GM12872 (cell line): ENCODE measurements around the gene PDE7B.

ENCODE experiments used
- TF ChIP-seq, protein P1 (sequence below): IDR thresholded peaks from 3 replicates; pipeline ENCODE4 v1.5.1; 2011; ENCODE audit warnings: low read depth, mild to moderate bottlenecking, low read length, moderate library complexity; ENCODE audit not compliant: insufficient read depth

Gene PDE7B

DNA sequence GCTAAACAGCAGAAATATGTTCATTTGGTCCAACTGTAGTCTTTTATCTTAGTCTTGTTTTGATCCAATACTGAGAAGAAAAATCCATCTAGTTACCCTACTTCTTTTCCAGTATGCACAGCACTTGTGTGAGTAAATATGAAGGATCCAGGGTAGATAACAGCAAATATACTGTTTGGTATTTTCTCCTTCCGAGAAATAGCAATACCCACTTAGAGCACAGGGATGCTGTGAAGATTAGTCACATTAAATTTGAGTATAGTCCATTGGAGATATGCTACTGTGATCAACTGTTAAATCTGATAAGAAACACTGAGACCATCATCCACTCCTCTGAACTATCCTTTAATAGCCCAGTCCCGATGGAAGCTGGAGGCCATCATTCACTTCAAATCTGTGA, 145.2 kb downstream of the PDE7B start:
- TF ChIP-seq, protein P1, sequence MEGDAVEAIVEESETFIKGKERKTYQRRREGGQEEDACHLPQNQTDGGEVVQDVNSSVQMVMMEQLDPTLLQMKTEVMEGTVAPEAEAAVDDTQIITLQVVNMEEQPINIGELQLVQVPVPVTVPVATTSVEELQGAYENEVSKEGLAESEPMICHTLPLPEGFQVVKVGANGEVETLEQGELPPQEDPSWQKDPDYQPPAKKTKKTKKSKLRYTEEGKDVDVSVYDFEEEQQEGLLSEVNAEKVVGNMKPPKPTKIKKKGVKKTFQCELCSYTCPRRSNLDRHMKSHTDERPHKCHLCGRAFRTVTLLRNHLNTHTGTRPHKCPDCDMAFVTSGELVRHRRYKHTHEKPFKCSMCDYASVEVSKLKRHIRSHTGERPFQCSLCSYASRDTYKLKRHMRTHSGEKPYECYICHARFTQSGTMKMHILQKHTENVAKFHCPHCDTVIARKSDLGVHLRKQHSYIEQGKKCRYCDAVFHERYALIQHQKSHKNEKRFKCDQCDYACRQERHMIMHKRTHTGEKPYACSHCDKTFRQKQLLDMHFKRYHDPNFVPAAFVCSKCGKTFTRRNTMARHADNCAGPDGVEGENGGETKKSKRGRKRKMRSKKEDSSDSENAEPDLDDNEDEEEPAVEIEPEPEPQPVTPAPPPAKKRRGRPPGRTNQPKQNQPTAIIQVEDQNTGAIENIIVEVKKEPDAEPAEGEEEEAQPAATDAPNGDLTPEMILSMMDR: no peak

DNA sequence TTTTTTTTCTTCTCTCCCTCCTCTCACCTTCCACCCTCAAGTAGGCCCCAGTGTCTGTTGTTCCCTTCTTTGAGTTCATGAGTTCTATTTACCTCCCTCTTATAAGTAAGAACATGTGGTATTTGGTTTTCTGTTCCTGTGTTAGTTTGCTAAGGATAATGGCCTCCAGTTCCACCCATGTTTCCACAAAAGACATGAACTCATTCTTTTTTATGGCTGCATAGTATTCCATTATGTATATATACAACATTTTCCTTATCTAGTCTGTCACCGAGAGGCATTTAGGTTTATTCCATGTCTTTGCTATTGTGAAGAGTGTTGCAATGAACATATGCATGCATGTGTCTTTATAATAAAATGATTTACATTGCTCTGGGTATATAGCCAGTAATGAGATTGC, 147.9 kb downstream of the PDE7B start:
- TF ChIP-seq, protein P1: no peak

DNA sequence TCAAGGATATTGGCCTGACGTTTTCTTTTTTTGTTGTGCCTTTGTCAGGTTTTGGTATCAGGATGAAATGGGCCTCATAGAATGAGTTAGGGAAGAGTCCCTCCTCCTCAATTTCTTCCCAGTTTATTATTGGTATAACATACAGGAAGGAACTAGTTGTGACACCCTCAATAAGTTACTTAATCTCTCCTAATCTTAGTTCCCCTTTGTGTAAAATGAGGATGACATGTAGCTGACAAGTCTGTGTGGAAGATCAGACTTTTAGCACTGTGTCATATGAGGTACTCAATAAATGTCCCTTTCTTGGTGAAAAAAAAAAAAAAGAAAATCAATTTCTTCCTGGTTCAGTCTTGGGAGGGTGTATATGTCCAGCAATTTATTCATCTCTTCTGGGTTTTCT, 155.8 kb downstream of the PDE7B start:
- TF ChIP-seq, protein P1: no peak

DNA sequence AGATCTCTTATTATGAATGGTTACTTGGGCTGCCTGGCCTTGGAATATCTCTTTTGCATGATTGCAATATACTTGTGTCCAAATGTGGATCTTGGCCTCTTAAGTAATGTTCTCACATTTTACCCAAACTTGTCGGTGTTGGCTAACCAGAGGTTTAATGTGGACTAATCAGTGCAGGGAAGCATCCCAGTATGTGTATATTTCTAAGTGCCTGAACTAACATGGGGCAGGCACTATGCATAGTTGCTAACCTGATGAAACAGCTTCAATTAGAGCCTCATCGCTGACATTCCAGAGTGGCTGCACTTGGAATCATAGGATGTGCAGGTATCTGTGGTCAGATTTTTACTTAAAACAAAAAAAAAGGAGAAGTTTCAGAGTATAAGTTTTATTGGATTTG, 160.0 kb downstream of the PDE7B start:
- TF ChIP-seq, protein P1: no peak

DNA sequence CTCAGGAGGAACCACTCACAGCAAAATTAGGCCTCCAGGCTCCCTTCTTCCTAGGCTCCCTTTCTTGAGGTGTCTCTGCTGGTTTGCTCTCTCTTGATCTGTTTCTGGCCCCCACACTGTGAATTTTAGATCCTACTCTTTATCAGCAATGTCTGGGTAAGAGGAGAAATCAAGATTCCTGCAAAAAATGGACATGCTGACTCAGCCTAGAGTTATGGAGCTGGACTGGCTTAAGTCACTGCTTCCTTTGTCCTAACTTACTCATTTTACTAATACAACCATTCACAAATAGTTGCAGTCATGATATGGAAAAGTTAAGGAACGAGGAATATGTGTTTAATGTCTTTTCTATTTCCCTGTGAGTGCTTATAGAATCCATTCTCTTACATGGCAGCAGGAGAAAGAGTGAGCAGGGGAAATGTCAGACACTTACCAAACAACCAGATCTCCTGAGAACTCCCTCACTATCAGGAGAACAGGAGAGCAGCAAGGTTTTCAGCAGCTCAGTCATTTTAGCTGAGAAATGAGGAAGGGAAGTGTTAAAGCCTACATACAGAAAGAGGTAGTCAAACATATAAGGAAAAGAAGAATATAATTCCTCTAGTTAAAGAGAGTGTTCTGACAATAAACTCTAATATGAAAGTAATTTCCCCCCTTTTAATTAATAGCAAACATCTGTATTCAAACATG, 160.8 kb downstream of the PDE7B start:
- TF ChIP-seq, protein P1: no peak

DNA sequence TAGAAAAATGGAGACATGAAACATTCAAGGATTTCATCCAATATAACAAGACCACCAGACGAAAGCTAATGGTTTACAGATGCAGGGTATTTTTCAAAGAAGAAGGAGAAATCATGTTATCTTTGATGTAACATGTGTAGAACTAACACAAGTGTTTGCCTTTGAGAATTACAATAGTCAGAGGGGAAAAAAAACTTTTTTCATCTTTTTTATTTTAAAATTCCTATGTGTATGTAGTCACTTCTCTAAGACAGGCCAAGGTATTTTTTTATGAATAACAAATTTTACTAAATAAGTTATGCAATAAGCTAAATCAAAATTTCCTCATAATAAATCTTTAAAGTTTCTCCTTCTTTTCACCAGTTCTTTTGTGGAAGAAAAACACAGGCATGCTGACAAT, 161.4 kb downstream of the PDE7B start:
- TF ChIP-seq, protein P1: no peak

DNA sequence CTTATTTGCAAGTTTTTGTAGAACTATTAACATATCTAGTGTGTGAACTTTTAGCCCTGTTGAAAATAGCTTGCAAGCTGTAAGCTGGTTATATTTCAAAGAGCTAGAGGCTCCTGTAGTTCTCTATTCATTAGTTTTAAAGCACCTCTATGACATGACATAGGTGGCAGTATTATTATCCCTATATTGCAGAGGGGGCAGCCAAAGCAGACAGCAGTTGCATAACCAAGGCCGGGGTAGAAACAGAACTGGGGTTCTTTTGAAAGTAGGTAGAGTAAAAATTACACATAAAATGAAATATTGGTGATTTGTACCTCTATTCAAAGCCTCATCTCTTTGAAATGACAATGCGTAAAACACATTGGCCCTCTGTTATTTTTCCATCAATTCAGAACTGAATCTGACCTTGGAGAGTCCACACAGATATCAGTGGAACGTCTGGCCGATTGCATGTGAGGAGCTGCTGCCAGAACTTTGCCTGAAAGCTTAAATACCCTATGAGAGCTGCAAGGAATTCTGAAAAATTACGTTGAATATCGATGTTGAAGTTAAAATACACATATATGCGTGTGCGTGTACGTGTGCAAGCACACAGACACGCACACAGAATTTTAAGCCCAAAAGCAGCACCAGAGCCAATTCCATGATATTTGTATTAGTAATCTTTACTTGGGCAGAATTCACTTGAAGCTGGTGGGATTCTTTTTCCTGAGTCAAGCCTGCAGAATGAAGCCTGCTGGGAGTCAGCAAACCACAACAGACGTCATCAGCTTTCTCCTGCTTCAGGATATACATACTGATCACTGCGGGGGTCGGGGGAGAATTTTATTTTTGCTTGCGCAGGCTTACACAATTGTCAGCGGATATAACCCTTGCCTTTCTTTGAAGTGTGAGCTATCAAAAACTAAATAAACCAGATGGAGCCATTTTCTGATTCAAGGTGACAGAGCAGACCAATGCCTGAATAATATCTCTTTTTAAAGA, 163.2 kb downstream of the PDE7B start:
- TF ChIP-seq, protein P1: no peak
